HT-29 (cell line): ENCODE results near the gene LILRB5. TPM values are rescaled to one million over a fixed set of nuclear protein-coding genes. Genes with fewer than 3 reads are reported as not detected.
"Not testable (repeated sequence)": the region's sequence is repeated elsewhere in the genome, so short reads cannot be mapped to it uniquely, and the experiment has no call there.

Experiments
- DNase-seq: peaks from one replicate; pipeline ENCODE4 v3.0.0-alpha.2; 2015; ENCODE audit warnings: low spot score
- total RNA-seq: library from RNA; depleted of rRNA; stranded (reverse); fragments of >200 nt; shearing (Covaris generic); gene quantifications from 2 replicates; pipeline ENCODE4 v1.2.3, GENCODE V29; 2014

Gene LILRB5
- total RNA-seq, 1 experiment from 2014 or later, result not detected

DNA sequence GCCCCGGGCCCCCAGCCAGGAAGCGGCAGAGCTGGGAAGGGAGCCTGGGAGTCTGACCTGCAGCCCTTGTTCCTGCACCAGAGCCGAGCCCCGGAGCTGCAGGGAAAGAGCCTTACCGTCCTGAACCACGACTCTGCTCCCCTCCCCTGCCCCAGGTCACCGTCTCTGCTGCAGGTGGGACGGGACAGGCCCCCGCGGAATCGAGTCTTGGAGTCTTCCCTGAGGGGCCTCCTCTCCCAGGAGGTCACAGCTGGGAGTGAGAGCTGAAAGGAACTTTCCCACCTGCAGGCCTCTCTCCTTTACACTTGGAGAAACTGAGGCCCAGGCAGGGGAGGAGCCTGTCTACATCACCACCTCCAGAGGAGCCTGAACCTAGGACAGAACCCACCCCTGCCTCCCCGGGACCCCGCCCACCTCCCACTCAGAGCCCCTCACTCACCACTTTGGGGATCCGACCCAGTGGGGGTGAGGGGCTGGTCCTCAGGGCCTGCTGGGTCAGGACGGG lies 20.1 kb upstream of the LILRB5 start:
- DNase-seq, result not testable (repeated sequence)

DNA sequence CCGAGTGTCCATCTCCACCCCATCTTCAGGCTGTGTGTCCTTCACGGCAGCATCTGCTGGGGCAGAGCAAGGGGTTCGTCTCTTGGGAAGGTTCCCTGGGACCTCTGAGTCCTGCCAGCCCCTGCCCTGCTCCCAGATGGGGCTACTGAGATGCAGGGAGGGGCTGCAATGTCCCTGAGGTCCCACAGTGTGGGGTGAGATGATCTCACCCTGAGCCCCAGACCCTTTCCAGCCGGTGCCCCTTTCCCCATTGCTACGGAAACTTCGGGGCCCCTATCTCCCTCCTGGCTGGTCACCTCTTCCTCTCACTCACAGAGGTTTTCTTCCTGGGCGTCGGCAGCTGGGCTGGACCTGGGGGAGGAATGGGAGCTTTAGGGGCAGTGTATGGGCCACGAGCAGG lies 18.9 kb upstream of the LILRB5 start:
- no peak for DNase-seq

DNA sequence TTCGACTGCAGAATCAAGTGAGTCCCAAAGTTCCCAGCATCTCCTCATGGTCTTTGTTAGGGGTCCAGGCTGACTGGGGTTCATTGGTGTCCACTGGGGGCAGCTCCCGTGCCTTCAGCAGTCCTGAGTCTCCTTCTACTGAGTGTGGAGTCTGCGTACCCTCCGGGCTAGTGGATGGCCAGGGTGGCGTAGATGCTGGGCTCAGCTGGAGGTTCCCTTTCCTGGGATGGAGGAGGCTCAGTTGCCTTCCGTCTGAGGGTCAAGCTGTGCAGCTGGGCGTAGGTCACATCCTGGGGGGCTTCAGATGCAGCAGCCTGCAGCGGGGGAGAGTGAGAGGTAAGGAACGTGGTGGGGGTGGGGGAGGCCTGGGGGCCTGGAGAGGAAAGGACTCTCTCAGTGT lies 17.4 kb upstream of the LILRB5 start:
- DNase-seq, result not testable (repeated sequence)

DNA sequence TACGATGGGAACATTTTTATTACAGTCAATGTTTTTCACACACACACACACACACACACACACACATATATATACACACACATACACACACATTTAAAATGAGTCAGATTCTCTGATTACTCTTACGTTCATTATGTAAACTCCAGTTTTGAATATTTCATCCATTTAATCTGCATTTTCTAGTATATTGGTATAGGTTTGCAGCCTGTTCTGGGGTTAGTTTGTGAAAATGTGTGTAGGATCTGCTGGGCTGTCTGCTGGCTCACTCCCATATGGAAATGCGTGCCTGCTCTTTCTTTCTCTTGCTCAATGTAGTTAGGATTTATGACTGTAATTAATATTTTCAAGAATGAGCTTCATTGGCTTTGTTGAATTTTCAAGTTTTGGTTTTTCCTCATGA lies 16.7 kb upstream of the LILRB5 start:
- DNase-seq, result no peak

DNA sequence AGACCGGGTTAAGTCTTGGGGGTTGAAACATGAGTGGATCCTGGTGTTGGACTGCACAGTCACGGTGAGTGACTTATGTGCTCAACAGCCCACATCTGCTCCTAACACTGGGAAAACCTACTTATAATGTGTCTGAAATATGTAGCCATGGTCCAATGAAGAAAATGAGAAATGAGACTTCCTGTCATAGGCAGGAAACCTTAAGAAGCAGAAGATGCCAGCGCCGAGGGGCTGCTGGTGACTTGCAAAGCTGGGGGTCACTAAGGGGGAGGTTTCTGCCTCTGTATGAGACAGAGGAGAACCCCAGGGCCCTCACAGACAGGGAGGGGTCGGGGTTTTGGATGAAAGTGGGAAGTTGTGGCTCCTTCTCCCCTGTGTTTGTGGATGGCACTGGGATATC lies 15.1 kb upstream of the LILRB5 start:
- DNase-seq, result not testable (repeated sequence)

DNA sequence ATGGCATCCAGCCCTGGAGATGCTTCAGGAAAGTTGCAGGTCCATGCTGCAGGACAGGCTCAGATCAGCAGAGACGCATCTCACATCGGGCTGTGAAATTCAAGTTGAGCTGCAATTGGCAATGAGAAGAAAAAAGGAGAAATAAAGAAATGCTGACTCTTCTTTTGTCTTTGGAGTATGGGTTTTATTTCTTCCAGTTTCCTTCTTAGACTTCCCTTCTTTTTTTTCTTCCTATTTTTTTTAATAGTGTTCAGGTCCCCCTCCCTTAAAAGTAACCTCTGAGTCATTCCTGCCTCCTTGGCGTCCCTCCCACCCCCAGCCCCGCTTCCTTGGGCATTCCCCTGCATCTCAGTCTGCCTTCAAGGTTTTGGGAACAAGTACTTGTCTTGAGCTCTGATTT lies 14.5 kb upstream of the LILRB5 start:
- DNase-seq, result not testable (repeated sequence)

DNA sequence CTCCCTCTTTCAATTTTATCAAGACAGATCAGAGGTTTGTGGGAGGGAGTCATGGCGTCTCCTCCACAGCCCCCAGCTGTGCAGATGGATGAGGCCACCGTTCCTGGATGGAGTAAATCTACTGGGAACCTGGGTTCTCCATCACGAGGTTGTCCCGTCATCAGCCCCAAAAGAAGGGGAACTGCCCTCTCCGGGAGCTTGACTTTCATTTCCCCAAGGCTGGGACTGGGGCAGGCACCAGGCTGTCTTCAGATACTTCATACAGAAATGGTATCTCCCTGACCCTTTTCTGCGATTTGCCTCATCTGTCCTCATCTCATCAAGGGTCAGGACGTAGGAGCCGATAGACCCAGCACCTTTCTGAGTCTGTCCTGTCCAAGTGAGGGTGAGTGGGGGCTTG lies 14.0 kb upstream of the LILRB5 start:
- no peak for DNase-seq

DNA sequence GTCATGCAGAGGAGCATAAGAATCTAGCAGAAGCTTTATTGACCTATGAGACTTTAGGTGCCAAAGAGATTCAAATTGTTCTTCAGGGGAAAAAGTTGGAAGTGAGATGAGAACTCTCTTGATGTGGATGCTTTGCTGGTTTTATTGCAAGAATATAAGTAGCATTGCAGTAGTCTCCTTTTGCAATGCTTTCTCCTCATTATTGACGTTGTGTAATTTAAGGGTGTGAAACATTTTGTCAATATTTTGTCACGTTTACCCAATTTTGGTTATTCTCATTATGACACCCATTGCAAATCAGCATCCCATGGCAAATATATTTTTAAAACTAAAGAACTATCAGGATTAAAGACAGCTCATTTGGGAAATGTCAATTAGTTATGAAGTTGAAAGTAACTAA lies 11.9 kb upstream of the LILRB5 start:
- no peak for DNase-seq

DNA sequence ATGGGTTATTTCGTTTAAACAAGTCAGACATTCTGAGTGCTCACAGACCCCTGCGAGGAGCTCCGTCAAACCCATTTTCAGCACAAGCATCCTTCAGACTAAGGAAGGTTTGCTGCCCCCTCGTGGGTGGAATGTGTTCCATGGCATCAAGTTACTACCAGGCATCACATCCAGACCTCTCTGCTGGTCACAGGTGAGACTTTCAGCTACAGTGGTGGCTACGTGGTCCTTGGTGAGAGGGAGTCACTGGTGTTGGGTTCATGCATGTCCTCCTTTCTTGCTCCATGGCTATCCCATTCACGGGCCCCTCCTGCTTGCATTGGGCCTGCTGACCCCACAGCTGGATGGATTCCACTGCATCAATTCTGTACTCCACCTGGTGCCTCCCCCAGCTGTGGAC lies 9.1 kb upstream of the LILRB5 start:
- DNase-seq, result peak; percentile 97

DNA sequence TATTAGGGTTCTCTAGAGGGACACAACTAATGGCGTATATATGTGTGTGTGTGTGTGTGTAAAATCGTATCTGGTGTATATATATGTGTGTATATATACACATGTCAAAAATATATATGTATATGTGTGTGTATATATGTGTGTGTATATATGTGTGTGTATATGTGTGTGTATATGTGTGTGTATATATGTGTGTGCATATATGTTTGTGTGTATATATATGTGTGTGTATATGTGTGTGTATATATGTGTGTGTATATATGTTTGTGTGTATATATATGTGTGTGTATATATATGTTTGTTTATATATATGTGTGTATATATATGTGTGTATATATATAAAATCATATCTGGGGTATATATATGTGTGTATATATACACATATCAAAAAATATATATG lies 5.4 kb upstream of the LILRB5 start:
- no peak for DNase-seq

DNA sequence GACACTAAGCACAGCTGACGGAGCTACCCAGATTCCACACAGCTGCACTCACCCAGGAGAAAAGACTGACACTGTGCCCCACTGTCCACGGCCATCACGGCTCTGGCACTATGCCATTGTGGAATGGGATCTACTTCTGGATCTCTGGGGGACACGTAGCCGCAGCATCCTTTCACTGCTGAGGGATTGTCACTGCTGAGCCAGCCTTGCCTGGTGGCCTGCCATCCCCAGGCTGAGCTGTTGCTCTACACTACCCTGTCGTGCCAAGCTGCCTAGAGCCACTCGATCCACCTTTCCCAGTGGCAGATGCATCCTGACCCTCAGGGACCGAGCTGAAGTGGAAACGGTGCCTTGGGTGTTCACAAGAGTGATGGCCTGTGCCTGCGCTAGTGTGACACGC lies 5.0 kb upstream of the LILRB5 start:
- no peak for DNase-seq

DNA sequence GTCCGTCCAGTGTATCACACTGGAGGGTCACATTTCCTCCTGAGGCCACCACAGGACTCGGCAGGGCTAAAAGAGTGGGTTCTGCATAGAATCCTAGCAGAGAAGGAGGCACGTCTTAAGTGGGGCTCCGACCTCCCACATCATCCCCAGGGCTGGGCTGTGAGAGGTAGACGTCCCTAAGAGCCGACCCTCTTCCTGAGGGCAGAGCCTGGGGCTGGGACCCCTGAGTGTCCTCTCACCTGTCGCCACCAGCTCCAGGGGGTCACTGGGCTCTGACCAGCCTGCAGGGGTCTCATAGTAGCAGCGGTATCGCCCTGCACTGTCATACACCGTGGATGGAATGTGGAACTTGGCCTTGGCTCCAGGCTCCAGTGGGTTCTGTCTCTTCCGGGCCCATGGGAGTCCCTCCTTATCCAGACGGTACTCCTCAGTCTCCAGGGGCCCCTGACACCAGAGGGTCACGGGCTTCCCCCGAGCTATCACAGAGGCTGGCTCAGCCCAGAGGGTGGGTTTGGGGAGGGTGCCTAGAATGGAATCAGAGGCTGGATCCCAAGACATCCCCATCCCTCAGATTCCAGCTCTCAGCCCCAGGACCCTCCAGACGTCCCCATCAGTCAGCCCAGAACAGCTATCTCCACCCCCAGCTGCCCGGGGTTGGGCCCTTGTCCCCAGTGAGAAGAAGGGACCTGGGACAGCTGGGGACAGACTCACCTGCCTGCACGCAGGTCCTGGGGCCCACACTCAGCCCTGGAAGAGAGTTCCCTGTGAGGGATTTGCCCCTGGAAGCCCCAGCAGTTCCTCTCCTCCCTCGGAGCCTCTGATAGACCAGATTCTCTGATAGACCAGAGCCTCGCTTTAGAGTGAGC lies 590 bp downstream of the LILRB5 start:
- DNase-seq, result no peak

DNA sequence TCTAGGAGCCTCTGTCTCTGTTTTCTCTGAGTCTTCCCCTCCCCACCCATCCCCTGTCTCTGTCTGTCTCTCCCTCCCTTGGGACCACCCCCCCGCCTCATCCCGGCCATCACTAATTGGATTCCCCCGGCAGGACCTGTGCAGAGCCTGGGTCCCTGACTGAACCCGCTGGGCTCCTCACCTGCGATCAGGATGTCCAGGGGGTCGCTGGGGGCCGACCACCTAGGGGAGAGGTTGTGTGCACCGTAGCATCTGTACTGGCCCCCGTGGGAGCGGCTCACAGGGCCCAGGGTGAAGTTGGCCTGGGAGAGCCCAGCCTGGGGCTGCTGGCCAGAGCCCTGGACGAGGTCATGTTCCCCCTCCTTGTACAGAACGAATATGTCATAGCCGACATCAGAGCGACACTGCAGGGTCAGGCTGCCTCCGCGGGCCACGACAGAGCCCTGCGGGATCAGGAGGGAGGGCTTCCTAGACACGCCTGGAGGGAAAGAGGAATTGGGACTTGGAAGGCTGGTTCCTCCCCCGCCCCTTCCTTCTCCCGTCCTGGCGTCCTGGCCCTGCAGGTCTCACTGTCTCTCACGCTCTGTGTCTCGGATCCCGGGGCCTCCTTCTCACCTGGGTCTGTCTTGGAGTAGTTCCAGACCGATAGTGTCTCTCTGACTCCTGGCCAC lies 1.8 kb downstream of the LILRB5 start:
- DNase-seq, result no peak

DNA sequence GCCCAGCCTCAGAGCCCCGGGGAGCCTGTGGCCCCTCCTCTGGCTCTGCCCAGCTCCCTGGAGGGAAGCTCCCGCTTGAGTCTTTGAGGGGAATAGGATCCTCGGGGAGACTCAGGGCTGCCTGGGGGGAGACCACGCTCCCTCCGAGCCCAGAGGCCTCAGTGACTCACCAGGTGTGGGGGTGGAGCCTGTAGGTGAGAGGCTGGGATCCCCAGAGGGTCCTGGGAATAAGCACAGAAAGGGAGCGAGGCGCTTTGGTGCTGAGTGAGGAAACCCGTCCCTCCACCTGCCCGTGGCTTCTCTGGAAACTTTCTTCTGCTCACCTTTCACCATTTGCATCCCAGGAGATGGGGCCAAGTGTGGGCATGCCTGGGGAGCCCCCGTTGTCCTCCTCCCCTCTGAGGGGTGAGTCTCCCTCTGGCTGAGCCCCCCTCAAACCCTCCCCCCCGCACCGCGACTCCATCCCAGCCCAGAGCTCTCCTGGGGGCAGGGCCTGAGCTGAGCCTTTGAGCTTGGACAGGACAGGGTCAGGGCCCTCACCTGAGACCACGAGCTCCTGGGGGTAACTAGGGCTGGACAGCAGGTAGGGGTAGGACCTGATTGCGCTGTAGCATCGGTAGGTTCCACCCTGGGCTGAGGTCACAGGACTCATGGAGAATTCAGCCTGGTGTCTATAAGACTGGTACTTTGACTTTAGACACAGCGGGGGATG lies 2.7 kb downstream of the LILRB5 start:
- DNase-seq, result no peak

DNA sequence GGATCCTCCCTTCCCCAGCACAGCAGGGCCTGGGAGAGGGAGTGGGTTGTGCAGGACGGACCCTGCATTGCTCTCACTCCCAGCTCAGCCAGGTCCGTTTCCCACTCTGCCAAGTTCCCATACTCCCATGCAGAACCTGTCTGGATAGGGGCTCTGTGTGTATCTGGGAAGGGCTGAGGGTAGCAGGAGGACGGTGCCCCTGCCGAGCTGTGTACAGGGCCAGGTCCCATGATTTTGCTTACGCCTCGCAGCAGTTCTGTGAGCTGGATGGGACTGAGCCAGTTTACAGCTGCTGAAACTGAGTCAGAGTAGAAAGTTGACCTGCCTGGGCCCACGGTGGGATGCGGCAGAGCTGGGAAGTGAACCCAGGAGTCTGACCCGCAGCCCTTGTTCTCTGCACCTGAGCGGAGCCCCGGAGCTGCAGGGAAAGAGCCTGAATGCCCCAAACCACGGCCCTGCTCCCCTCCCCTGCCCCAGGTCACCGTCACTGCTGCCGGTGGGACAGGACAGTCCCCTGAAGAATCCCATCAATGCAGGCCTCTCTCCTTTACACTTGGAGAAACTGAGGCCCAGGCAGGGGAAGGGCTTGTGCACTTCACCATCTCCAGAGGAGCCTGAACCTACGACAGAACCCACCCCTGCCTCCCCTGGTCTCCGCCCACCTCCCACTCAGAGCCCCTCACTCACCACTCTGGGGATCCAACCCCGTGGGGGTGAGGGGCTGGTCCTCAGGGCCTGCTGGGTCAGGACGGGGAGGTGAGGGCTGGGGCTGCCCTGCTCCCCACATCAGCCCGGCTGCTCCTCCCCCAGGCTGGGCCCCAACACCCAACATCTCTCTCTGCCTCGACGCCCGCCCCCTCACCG lies 3.5 kb downstream of the LILRB5 start:
- no peak for DNase-seq

DNA sequence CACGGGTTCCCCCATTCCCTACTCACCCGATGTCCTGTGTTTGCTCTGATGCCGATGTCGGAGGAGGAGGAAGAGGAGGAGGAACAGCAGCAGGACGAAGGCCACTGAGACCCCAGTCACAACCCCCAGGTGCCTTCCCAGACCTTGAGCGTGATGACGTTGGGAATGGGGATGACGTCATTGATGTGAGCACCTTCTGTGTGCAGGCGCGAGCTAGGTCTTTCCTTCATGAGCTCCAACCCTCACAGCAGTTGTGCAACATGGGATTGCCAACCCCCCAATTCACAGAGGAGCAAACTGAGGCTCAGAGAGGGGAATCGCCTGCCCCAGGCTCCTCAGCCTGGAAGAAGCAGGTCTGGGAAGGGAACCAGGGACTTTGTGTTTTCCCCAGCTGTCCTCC lies 4.2 kb downstream of the LILRB5 start:
- no peak for DNase-seq

DNA sequence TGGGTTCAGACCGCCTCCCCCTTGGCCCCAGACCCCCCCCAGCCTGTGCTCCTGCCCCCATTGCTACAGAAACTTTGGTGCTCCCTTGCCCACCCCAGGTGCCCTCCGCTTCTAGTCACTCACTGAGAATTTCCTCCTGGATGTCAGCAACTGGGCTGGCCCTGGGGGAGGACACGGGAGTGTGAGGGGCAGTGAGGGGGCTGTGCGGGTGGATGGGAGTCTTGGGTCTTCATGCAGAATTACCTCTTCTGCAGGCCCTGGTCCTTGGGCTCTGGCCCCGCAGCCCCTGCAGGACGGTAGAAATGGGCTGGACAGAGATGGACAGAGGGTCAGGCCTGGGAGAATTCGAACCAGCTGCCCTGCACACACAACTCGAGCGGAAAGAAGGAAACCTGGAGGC lies 4.8 kb downstream of the LILRB5 start:
- DNase-seq, result no peak

DNA sequence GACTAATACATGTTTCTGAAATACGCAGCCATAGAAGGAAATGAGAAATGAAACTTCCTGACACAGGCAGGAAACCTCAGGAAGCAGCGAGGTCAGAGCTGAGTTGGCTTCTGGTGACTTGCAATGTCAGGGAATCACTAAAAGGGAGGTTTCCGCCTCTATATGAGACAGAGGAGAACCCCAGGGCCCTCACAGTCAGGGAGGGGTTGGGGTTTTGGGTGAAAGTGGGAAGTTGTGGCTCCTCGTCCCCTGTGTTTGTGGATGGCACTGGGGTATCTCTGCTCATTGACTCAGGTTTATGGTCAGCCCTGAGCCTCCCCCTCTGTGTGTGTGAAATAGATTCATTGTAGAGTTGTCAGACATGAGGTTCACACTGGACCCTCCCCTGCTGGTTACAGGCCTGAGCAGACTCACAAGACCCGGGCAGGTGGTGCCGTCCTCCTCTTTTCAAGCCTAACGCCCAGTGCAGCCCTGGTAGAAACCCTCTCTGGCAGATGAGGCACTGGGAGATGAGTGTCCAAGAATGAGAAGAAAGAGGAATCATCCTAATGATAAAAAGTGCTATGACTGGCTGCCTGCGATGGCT lies 9.0 kb downstream of the LILRB5 start:
- no peak for DNase-seq

DNA sequence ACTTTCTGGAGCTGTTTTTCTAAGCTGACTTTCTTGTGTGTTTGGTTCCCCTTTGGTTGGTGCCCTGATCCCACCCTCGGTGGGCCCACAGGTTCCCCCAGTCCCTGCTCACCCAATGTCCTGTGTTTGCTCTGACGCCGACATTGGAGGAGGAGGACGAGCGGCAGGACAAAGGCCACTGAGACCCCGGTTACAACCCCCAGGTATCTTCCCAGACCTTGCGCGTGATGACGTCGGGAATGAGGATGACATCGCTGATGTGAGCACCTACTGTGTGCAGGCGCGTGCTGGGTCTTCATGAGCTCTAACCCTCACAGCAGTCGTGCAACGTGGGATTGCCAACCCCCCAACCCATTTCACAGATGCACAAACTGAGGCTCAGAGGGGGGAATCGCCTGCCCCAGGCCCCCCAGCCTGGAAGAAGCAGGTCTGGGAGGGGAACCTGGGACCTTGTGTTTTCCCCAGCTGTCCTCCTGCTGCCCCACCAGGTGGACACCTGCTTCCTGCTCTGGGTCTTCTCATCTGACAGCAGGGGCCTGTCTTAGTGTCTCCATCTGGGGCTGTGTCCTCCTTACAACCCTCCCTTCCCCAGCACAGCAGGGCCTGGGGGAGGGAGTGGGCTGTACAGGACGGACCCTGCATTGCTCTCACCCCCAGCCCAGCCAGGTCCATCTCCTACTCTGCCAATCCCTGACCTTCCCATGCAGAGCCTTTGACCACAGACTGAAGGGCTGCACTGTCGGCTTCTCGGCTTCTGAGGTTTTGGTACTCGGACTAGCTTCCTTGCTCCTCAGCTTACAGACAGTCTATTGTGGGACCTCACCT lies 9.8 kb downstream of the LILRB5 start:
- DNase-seq, result no peak

DNA sequence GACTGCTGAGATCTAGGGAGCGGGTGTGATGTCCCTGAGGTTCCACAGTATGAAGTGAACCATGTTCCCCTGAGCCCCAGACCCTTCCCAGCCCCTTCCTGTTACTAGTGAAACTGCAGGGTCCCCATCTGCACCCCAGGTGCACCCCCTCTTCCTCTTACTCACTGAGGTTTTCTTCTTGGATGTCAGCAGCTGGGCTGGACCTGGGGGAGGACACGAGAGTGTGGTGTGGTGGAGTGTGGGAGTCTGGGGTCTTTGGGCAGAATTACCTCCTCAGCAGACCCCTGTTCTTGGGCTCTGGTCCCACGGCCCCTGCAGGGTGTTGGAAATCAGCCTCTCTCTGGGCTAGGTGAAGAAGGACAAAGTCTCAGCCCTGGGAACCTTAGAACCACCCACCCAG lies 11.1 kb downstream of the LILRB5 start:
- DNase-seq, result no peak
